SK-N-SH treated with all-trans-retinoic acid at 6 μM for 48 hours (cell line): ENCODE results near the gene PAK5.

Source experiments
- TOX ChIP-seq: fragments of 250-450 bp; sonication (Bioruptor Pico); IDR thresholded peaks from 2 replicates; pipeline ENCODE4 v1.8.0; 2021; ENCODE audit warnings: mild to moderate bottlenecking, moderate library complexity, borderline replicate concordance
- ZFP3 ChIP-seq: fragments of 250-450 bp; sonication (Bioruptor Pico); IDR thresholded peaks from 2 replicates; pipeline ENCODE4 v1.5.0; 2020; ENCODE audit warnings: mild to moderate bottlenecking, moderate library complexity
- ZNF565 ChIP-seq: fragments of 450-650 bp; formaldehyde crosslinking; conservative IDR thresholded peaks from 2 replicates; pipeline ENCODE4 v1.5.0; 2020; ENCODE audit warnings: low read depth, mild to moderate bottlenecking, moderate library complexity
- ZNF70 ChIP-seq: fragments of 450-650 bp; formaldehyde crosslinking; IDR thresholded peaks from 2 replicates; pipeline ENCODE4 v1.5.0; 2020; ENCODE audit warnings: mild to moderate bottlenecking, moderate library complexity
- TF ChIP-seq, protein P1 (sequence below): fragments of 250-450 bp; sonication (Bioruptor Pico); IDR thresholded peaks from 2 replicates; pipeline ENCODE4 v1.5.1; 2020; ENCODE audit warnings: low read depth, mild to moderate bottlenecking, moderate library complexity

DNA sequence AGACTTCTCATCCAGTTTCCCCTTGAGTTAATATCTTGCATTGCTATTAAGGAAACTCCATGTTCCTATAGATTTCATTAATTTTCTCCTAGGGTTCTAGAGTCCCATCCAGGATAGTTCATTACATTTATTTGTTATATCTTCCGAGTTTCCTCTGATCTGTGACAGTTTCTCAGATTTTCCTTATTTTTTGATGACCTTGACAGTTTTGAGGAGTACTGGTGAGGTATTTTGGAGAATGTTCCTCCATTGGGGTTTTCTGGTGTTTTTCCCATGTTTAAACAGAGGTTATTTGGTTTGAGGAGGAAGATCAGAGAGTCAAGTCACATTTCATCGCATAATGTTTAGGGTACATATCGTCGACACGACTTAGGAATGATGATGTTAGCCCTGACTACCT is 256.7 kb downstream of the PAK5 start:
- no peak for TF ChIP-seq TOX (CRISPR knock-in tag)
- TF ChIP-seq ZNF565, result no peak
- TF ChIP-seq, protein P1, sequence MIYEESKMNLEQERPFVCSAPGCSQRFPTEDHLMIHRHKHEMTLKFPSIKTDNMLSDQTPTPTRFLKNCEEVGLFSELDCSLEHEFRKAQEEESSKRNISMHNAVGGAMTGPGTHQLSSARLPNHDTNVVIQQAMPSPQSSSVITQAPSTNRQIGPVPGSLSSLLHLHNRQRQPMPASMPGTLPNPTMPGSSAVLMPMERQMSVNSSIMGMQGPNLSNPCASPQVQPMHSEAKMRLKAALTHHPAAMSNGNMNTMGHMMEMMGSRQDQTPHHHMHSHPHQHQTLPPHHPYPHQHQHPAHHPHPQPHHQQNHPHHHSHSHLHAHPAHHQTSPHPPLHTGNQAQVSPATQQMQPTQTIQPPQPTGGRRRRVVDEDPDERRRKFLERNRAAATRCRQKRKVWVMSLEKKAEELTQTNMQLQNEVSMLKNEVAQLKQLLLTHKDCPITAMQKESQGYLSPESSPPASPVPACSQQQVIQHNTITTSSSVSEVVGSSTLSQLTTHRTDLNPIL (CRISPR knock-in tag), result no peak
- TF ChIP-seq ZFP3 (CRISPR knock-in tag), result no peak
- no peak for TF ChIP-seq ZNF70 (CRISPR knock-in tag)
